ENCODE results near the gene MED26.
A peak's percentile ranks its signal among the peaks of the same experiment; 100 is the strongest.

MED26 gene

GRCh38 chr19:16581971-16582343 is 46.0 kb downstream of the MED26 start:
- Histone ChIP-seq H3K79me2 (ENCODE audit: insufficient read depth, low read length) (peaks cover 95% of the 10 kb centered on the region), H2AFZ (ENCODE audit: low read depth, low read length) (no peak overlapping the region), H3K9me3 (ENCODE audit: insufficient read depth, low read length, severe bottlenecking) (no peaks in the 10 kb centered on the region), H3K4me3 (ENCODE audit: low read depth in 1 of 2, low read length in 2 of 2) (no peak overlapping the region), H3K4me1 (ENCODE audit: insufficient read depth, low read length) (peaks cover 40% of the 10 kb centered on the region), H3K4me2 (ENCODE audit: insufficient read depth, low read length) (no peak overlapping the region), H3K27ac (ENCODE audit: low read length) (peak overlapping the region; percentile 30; the same call in 1 of the 2 replicates), H3K27me3 (ENCODE audit: insufficient read depth, low read length, poor library complexity) (no peaks in the 10 kb centered on the region), H4K20me1 (ENCODE audit: insufficient read depth, low read length) (peaks cover 82% of the 10 kb centered on the region), H3K36me3 (ENCODE audit: insufficient read depth, low read length) (peaks cover 50% of the 10 kb centered on the region), H3K9ac (ENCODE audit: low read depth, low read length) (no peak overlapping the region)
- no peak for DNase-seq
- no peak for ATAC-seq (ENCODE audit: insufficient read depth, low read depth)
- TF ChIP-seq CTCF (IDR thresholded peaks at IDR 0.05; ENCODE audit: borderline replicate concordance, extremely low read depth, low read length, poor library complexity, severe bottlenecking) = no peak
- TF ChIP-seq EZH2 (IDR thresholded peaks at IDR 0.05; ENCODE audit: borderline replicate concordance, low read depth, low read length, severe bottlenecking) = no peak

- no peak overlapping the region for H2AFZ ChIP-seq (ENCODE audit: low read depth, low read length)
- peaks cover 95% of the 10 kb centered on the region for H3K79me2 ChIP-seq (ENCODE audit: insufficient read depth, low read length)
These were observed 46.6 kb downstream of the MED26 start for GRCh38 chr19:16581145-16581970.

GRCh38 chr19:16579381-16579780 is 48.6 kb downstream of the MED26 start:
- Histone ChIP-seq H3K27me3 (ENCODE audit: insufficient read depth, low read length, poor library complexity) (no peaks in the 10 kb centered on the region), H3K79me2 (ENCODE audit: insufficient read depth, low read length) (peaks cover 95% of the 10 kb centered on the region), H3K9ac (ENCODE audit: low read depth, low read length) (no peak overlapping the region), H2AFZ (ENCODE audit: low read depth, low read length) (no peak overlapping the region), H4K20me1 (ENCODE audit: insufficient read depth, low read length) (peaks cover 86% of the 10 kb centered on the region), H3K4me1 (ENCODE audit: insufficient read depth, low read length) (peaks cover 27% of the 10 kb centered on the region), H3K4me3 (ENCODE audit: low read depth in 1 of 2, low read length in 2 of 2) (no peak overlapping the region), H3K4me2 (ENCODE audit: insufficient read depth, low read length) (no peak overlapping the region), H3K9me3 (ENCODE audit: insufficient read depth, low read length, severe bottlenecking) (no peaks in the 10 kb centered on the region), H3K36me3 (ENCODE audit: insufficient read depth, low read length) (peaks cover 75% of the 10 kb centered on the region), H3K27ac (ENCODE audit: low read length) (no peak overlapping the region)
- no peak for DNase-seq
- no peak for ATAC-seq (ENCODE audit: insufficient read depth, low read depth)
- TF ChIP-seq CTCF (IDR thresholded peaks at IDR 0.05; ENCODE audit: borderline replicate concordance, extremely low read depth, low read length, poor library complexity, severe bottlenecking) (no peak), EZH2 (IDR thresholded peaks at IDR 0.05; ENCODE audit: borderline replicate concordance, low read depth, low read length, severe bottlenecking) (no peak)

More at GRCh38 chr19:16581145-16581970, 46.6 kb downstream of the MED26 start:
- Histone ChIP-seq H3K36me3 (ENCODE audit: insufficient read depth, low read length) (peaks cover 55% of the 10 kb centered on the region), H3K9ac (ENCODE audit: low read depth, low read length) (no peak overlapping the region), H4K20me1 (ENCODE audit: insufficient read depth, low read length) (peaks cover 84% of the 10 kb centered on the region), H3K27ac (ENCODE audit: low read length) (0 out of 2 replicates have a peak overlapping the region, but pooled peaks have one; percentile 6), H3K27me3 (ENCODE audit: insufficient read depth, low read length, poor library complexity) (no peaks in the 10 kb centered on the region), H3K9me3 (ENCODE audit: insufficient read depth, low read length, severe bottlenecking) (no peaks in the 10 kb centered on the region), H3K4me1 (ENCODE audit: insufficient read depth, low read length) (peaks cover 35% of the 10 kb centered on the region), H3K4me2 (ENCODE audit: insufficient read depth, low read length) (no peak overlapping the region), H3K4me3 (ENCODE audit: low read depth in 1 of 2, low read length in 2 of 2) (no peak overlapping the region)
- DNase-seq (no peak), ATAC-seq (ENCODE audit: insufficient read depth, low read depth) (no peak)
- TF ChIP-seq EZH2 (IDR thresholded peaks at IDR 0.05; ENCODE audit: borderline replicate concordance, low read depth, low read length, severe bottlenecking) (no peak), CTCF (IDR thresholded peaks at IDR 0.05; ENCODE audit: borderline replicate concordance, extremely low read depth, low read length, poor library complexity, severe bottlenecking) (no peak)
